ENCODE data around the gene ZNF281.

Gene ZNF281

GRCh38 chr1:200369706-200370105 is 40.1 kb downstream of the ZNF281 start:
- H3K9me3 ChIP-seq (ENCODE audit: control insufficient read depth, insufficient read depth, low read length), result no peaks in the 10 kb centered on the region
- H3K4me3 ChIP-seq (ENCODE audit: low read length), result no peak overlapping the region
- H3K27me3 ChIP-seq (ENCODE audit: control insufficient read depth, low read length), result no peaks in the 10 kb centered on the region
- TF ChIP-seq EZH2phosphoT487 (IDR thresholded peaks at IDR 0.05; ENCODE audit: borderline replicate concordance, low read length), result no peak
- TF ChIP-seq, protein P1, sequence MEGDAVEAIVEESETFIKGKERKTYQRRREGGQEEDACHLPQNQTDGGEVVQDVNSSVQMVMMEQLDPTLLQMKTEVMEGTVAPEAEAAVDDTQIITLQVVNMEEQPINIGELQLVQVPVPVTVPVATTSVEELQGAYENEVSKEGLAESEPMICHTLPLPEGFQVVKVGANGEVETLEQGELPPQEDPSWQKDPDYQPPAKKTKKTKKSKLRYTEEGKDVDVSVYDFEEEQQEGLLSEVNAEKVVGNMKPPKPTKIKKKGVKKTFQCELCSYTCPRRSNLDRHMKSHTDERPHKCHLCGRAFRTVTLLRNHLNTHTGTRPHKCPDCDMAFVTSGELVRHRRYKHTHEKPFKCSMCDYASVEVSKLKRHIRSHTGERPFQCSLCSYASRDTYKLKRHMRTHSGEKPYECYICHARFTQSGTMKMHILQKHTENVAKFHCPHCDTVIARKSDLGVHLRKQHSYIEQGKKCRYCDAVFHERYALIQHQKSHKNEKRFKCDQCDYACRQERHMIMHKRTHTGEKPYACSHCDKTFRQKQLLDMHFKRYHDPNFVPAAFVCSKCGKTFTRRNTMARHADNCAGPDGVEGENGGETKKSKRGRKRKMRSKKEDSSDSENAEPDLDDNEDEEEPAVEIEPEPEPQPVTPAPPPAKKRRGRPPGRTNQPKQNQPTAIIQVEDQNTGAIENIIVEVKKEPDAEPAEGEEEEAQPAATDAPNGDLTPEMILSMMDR (IDR thresholded peaks at IDR 0.05; ENCODE audit: low read depth, low read length, poor library complexity, severe bottlenecking), result no peak
- H3K36me3 ChIP-seq (ENCODE audit: control insufficient read depth, low read length), result no peaks in the 10 kb centered on the region
- no peaks in the 10 kb centered on the region for H3F3A ChIP-seq (ENCODE audit: control insufficient read depth, insufficient read depth)
- peaks cover 29% of the 10 kb centered on the region for H3K4me1 ChIP-seq (ENCODE audit: control insufficient read depth, low read length)
- H3K9me2 ChIP-seq (replicated peaks; ENCODE audit: control insufficient read depth, low read length), result no peaks in the 10 kb centered on the region
- no peak overlapping the region for H3K27ac ChIP-seq (ENCODE audit: low read depth, low read length)
- no peak overlapping the region for H3K4me2 ChIP-seq (ENCODE audit: low read length)
- H4K20me1 ChIP-seq (ENCODE audit: control insufficient read depth, insufficient read depth, low read depth, low read length), result no peaks in the 10 kb centered on the region
- H3K79me2 ChIP-seq (ENCODE audit: control insufficient read depth, low read length), result no peaks in the 10 kb centered on the region

GRCh38 chr1:200369131-200369530 is 40.7 kb downstream of the ZNF281 start:
- Histone ChIP-seq H3K4me1 (ENCODE audit: control insufficient read depth, low read length) (peaks cover 29% of the 10 kb centered on the region), H3K27ac (ENCODE audit: low read depth, low read length) (no peak overlapping the region), H3F3A (ENCODE audit: control insufficient read depth, insufficient read depth) (no peaks in the 10 kb centered on the region), H3K4me3 (ENCODE audit: low read length) (no peak overlapping the region), H3K9me2 (replicated peaks; ENCODE audit: control insufficient read depth, low read length) (no peaks in the 10 kb centered on the region), H3K27me3 (ENCODE audit: control insufficient read depth, low read length) (no peaks in the 10 kb centered on the region), H3K9me3 (ENCODE audit: control insufficient read depth, insufficient read depth, low read length) (no peaks in the 10 kb centered on the region), H4K20me1 (ENCODE audit: control insufficient read depth, insufficient read depth, low read depth, low read length) (no peaks in the 10 kb centered on the region), H3K36me3 (ENCODE audit: control insufficient read depth, low read length) (no peaks in the 10 kb centered on the region), H3K4me2 (ENCODE audit: low read length) (no peak overlapping the region), H3K79me2 (ENCODE audit: control insufficient read depth, low read length) (no peaks in the 10 kb centered on the region)
- TF ChIP-seq, protein P1 (IDR thresholded peaks at IDR 0.05; ENCODE audit: low read depth, low read length, poor library complexity, severe bottlenecking), result no peak
- no peak for TF ChIP-seq EZH2phosphoT487 (IDR thresholded peaks at IDR 0.05; ENCODE audit: borderline replicate concordance, low read length)

GRCh38 chr1:200368556-200368955 is 41.3 kb downstream of the ZNF281 start:
- TF ChIP-seq, protein P1 (IDR thresholded peaks at IDR 0.05; ENCODE audit: low read depth, low read length, poor library complexity, severe bottlenecking), result no peak
- no peak for TF ChIP-seq EZH2phosphoT487 (IDR thresholded peaks at IDR 0.05; ENCODE audit: borderline replicate concordance, low read length)
- Histone ChIP-seq H3K4me2 (ENCODE audit: low read length) (no peak overlapping the region), H3K4me1 (ENCODE audit: control insufficient read depth, low read length) (peaks cover 29% of the 10 kb centered on the region)

More at GRCh38 chr1:200368556-200368955, 41.3 kb downstream of the ZNF281 start:
- no peaks in the 10 kb centered on the region for H4K20me1 ChIP-seq (ENCODE audit: control insufficient read depth, insufficient read depth, low read depth, low read length)
- no peaks in the 10 kb centered on the region for H3K9me2 ChIP-seq (replicated peaks; ENCODE audit: control insufficient read depth, low read length)
- no peak overlapping the region for H3K27ac ChIP-seq (ENCODE audit: low read depth, low read length)
- no peaks in the 10 kb centered on the region for H3F3A ChIP-seq (ENCODE audit: control insufficient read depth, insufficient read depth)
- no peaks in the 10 kb centered on the region for H3K79me2 ChIP-seq (ENCODE audit: control insufficient read depth, low read length)
- H3K4me3 ChIP-seq (ENCODE audit: low read length), result no peak overlapping the region
- H3K9me3 ChIP-seq (ENCODE audit: control insufficient read depth, insufficient read depth, low read length), result no peaks in the 10 kb centered on the region
- H3K36me3 ChIP-seq (ENCODE audit: control insufficient read depth, low read length), result no peaks in the 10 kb centered on the region
- H3K27me3 ChIP-seq (ENCODE audit: control insufficient read depth, low read length), result no peaks in the 10 kb centered on the region
